Epithelial cell of prostate (primary cell): Measurements from ENCODE around the gene ECM2.

Experiments
- DNase-seq: peaks from one replicate; pipeline ENCODE4 v3.0.0-alpha.2; 2011; ENCODE audit warnings: low read depth, low spot score
- H3K27ac ChIP-seq: fragments of 450-650 bp; 2 replicates; pipeline ENCODE4 v1.5.1; 2017; ENCODE audit warnings: mild to moderate bottlenecking

ECM2 gene

GRCh38 chr9:92528522-92528849 lies 7.3 kb downstream of the ECM2 start:
- H3K27ac ChIP-seq, result no peak overlapping the region
- no peak for DNase-seq

- no peak overlapping the region for H3K27ac ChIP-seq
- no peak for DNase-seq
Measured at GRCh38 chr9:92527832-92528521, 7.8 kb downstream of the ECM2 start.

GRCh38 chr9:92527291-92527828 lies 8.4 kb downstream of the ECM2 start:
- no peak overlapping the region for H3K27ac ChIP-seq
- DNase-seq, result no peak

- no peak overlapping the region for H3K27ac ChIP-seq
- DNase-seq, result no peak
Measured at GRCh38 chr9:92525306-92525705, 10.5 kb downstream of the ECM2 start.

- DNase-seq, result no peak
- no peak overlapping the region for H3K27ac ChIP-seq
Measured at GRCh38 chr9:92524881-92525280, 10.9 kb downstream of the ECM2 start.

- H3K27ac ChIP-seq, result no peak overlapping the region
- no peak for DNase-seq
Measured at GRCh38 chr9:92522983-92523970, 12.5 kb downstream of the ECM2 start.

GRCh38 chr9:92520837-92521236 lies 15.0 kb downstream of the ECM2 start:
- DNase-seq, result no peak
- no peak overlapping the region for H3K27ac ChIP-seq

GRCh38 chr9:92518199-92518598 lies 17.6 kb downstream of the ECM2 start:
- no peak overlapping the region for H3K27ac ChIP-seq
- DNase-seq, result no peak

GRCh38 chr9:92517046-92517445 lies 18.7 kb downstream of the ECM2 start:
- no peak overlapping the region for H3K27ac ChIP-seq
- no peak for DNase-seq

GRCh38 chr9:92516521-92516920 lies 19.3 kb downstream of the ECM2 start:
- no peak overlapping the region for H3K27ac ChIP-seq
- DNase-seq, result no peak

- no peak for DNase-seq
- H3K27ac ChIP-seq, result no peak overlapping the region
Measured at GRCh38 chr9:92514635-92515034, 21.2 kb downstream of the ECM2 start.

- no peak overlapping the region for H3K27ac ChIP-seq
- DNase-seq, result no peak
Measured at GRCh38 chr9:92513349-92513748, 22.4 kb downstream of the ECM2 start.

- H3K27ac ChIP-seq, result no peak overlapping the region
- no peak for DNase-seq
Measured at GRCh38 chr9:92512622-92513021, 23.2 kb downstream of the ECM2 start.

- no peak for DNase-seq
Measured at GRCh38 chr9:92510747-92511146, 25.0 kb downstream of the ECM2 start.

GRCh38 chr9:92509050-92509449 lies 26.7 kb downstream of the ECM2 start:
- no peak for DNase-seq
- no peak overlapping the region for H3K27ac ChIP-seq

More at GRCh38 chr9:92510747-92511146, 25.0 kb downstream of the ECM2 start:
- no peak overlapping the region for H3K27ac ChIP-seq

- no peak overlapping the region for H3K27ac ChIP-seq
- no peak for DNase-seq
Measured at GRCh38 chr9:92508018-92508820, 27.6 kb downstream of the ECM2 start.

- no peak for DNase-seq
- peak overlapping the region; percentile 87 for H3K27ac ChIP-seq
Measured at GRCh38 chr9:92507496-92507895, 28.3 kb downstream of the ECM2 start.

- no peak for DNase-seq
- H3K27ac ChIP-seq, result peak overlapping the region; percentile 87
Measured at GRCh38 chr9:92507005-92507404, 28.8 kb downstream of the ECM2 start.

- DNase-seq, result peak; percentile 37
Measured at GRCh38 chr9:92506184-92506857, 29.5 kb downstream of the ECM2 start.

GRCh38 chr9:92504881-92505280 lies 30.9 kb downstream of the ECM2 start:
- H3K27ac ChIP-seq, result peak overlapping the region; percentile 87
- DNase-seq, result no peak

More at GRCh38 chr9:92506184-92506857, 29.5 kb downstream of the ECM2 start:
- peak overlapping the region; percentile 87 for H3K27ac ChIP-seq
